HG02798 (cell line): Measurements from ENCODE around the gene ANAPC5.

Experiments used
- ATAC-seq: cut with Tn5 transposase; IDR thresholded peaks from one replicate; pipeline ENCODE4 v1.9.1; 2021; ENCODE audit warnings: mild to moderate bottlenecking; ENCODE audit not compliant: unreplicated experiment, poor library complexity

ANAPC5 gene

DNA sequence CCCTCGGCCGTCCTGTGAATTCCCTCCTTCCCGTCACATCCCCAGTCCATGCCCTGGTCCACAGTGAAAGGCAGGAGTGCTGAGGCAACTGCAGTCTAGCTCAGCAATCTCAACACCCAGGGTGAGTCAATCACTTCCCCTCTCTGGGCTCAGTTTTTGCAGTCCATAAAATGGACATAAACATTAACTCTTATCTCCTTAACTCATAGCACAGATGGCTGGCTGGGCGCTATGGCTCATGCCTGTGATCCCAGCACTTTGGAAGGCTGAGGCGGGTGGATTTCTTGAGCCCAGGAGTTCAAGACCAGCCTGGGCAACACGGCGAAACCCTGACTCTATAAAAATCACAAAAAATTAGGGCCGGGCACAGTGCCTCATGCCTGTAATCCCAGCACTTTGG, 88.1 kb downstream of the ANAPC5 start:
- no peak for ATAC-seq

- ATAC-seq, result no peak
Observed at GRCh38 chr12:121263206-121263935, 88.8 kb downstream of the ANAPC5 start.

DNA sequence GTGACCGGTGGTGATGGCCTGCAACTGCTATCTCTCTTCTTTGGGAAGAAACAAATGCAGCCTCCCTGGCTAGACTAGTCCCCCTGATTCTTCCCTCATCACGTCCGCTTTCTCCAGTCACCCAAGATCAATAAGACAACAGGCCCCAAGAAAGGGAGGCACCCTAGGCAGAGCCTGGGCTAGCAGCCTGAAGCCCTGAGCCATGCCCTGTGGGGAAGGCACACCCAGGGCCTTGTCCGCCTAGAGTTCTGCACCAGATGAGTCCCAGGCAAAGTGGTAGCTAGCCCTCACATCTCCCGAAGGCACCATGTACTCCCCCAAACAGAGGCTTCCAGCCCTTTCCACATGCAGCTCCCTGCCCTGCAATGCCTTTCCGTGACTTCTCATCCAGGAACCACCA, 90.8 kb downstream of the ANAPC5 start:
- no peak for ATAC-seq

GRCh38 chr12:121260091-121260490, 92.1 kb downstream of the ANAPC5 start:
- no peak for ATAC-seq

DNA sequence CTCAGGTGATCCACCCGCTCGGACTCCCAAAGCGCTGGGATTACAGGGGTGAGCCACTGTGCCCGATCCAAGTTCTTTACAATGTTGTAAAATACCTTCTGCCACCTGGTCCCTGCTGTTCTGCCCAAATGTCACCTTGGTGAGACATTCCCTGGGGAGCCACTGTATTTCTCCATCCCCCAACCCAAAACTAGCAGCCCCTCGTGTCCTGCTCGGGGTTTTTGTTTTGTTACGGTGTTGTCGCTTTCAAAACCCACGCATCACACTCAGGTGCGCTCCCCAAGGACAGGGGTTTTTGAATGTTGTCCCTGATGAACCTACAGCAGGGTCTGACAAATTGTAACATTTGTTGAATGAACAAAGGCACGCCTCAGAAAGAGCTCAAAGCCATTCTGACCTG, 93.1 kb downstream of the ANAPC5 start:
- ATAC-seq, result no peak
